Liver (tissue), 9 donors: ENCODE data around the gene SEMA5A. TPM values are rescaled to one million over a fixed set of nuclear protein-coding genes. Genes with fewer than 3 reads are reported as not detected.

Experiments
- DNase-seq: peaks from one replicate; pipeline ENCODE4 v3.0.0-alpha.2; 2017; ENCODE audit warnings: low spot score
- H3K27ac ChIP-seq, 2 donors: one replicate each; pipeline ENCODE4 v1.7.0; 2013; ENCODE audit warnings: inconsistent platforms in 2 of 2, low read length in 2 of 2, control low read depth in 1 of 2, low read depth in 1 of 2, mild to moderate bottlenecking in 1 of 2
- H3K27me3 ChIP-seq, 4 donors: one replicate each; pipeline versions ENCODE4 v1.6.1 to v1.7.0; 2013; ENCODE audit warnings: low read length in 3 of 4, inconsistent platforms in 1 of 4, mild to moderate bottlenecking in 1 of 4, moderate library complexity in 1 of 4; ENCODE audit not compliant: control insufficient read depth in 4 of 4, insufficient read depth in 4 of 4
- H3K36me3 ChIP-seq, 4 donors: one replicate each; pipeline versions ENCODE4 v1.6.1 to v1.7.0; 2013; ENCODE audit warnings: low read length in 3 of 4, mild to moderate bottlenecking in 3 of 4, low read depth in 1 of 4, moderate library complexity in 1 of 4; ENCODE audit not compliant: control insufficient read depth in 4 of 4, insufficient read depth in 3 of 4
- H3K4me1 ChIP-seq, 4 donors: one replicate each; pipeline versions ENCODE4 v1.6.1 to v1.7.0; 2013; ENCODE audit warnings: low read length in 3 of 4, mild to moderate bottlenecking in 3 of 4, moderate library complexity in 1 of 4; ENCODE audit not compliant: control insufficient read depth in 4 of 4, insufficient read depth in 4 of 4
- H3K4me3 ChIP-seq, 3 donors: one replicate each; pipeline versions ENCODE4 v1.6.1 to v1.7.0; 2013; ENCODE audit warnings: low read length in 3 of 3, control low read depth in 1 of 3, low read depth in 1 of 3, mild to moderate bottlenecking in 1 of 3
- H3K9ac ChIP-seq, 2 donors: one replicate each; pipeline ENCODE4 v1.7.0; 2013; ENCODE audit warnings: low read length in 2 of 2, mild to moderate bottlenecking in 2 of 2, moderate library complexity in 2 of 2, control low read depth in 1 of 2, low read depth in 1 of 2
- H3K9me3 ChIP-seq, 4 donors: one replicate each; pipeline versions ENCODE4 v1.6.1 to v1.7.0; 2013; ENCODE audit warnings: low read length in 3 of 4; ENCODE audit not compliant: control insufficient read depth in 4 of 4
- ATF3 ChIP-seq: IDR thresholded peaks from 2 replicates; pipeline ENCODE4 v1.6.1; 2016; ENCODE audit warnings: antibody characterized with exemption
- CTCF ChIP-seq: fragments of 150-350 bp; IDR thresholded peaks from 2 replicates; pipeline ENCODE4 v1.5.1; 2017; ENCODE audit warnings: improper control_type of control experiment, low read depth, low read length; ENCODE audit not compliant: missing input control
- EGR1 ChIP-seq, 2 donors: IDR thresholded peaks; 2 replicates each; pipeline ENCODE4 v1.6.1; 2016 to 2018; ENCODE audit warnings: antibody characterized with exemption in 2 of 2, low read depth in 2 of 2
- FOXA1 ChIP-seq: IDR thresholded peaks from 2 replicates; pipeline ENCODE4 v1.6.1; 2016; ENCODE audit warnings: antibody characterized with exemption
- FOXA2 ChIP-seq: IDR thresholded peaks from 2 replicates; pipeline ENCODE4 v1.6.1; 2016; ENCODE audit warnings: antibody characterized with exemption
- GABPA ChIP-seq, 2 donors: IDR thresholded peaks in 1 of 2; conservative IDR thresholded peaks in 1 of 2; 2 replicates each; pipeline ENCODE4 v1.6.1; 2016; ENCODE audit warnings: antibody characterized with exemption in 2 of 2, mild to moderate bottlenecking in 1 of 2, moderate library complexity in 1 of 2
- HNF4A ChIP-seq, 2 donors: conservative IDR thresholded peaks; 2 replicates each; pipeline ENCODE4 v1.6.1; 2016; ENCODE audit warnings: antibody characterized with exemption in 2 of 2, mild to moderate bottlenecking in 2 of 2
- HNF4G ChIP-seq: IDR thresholded peaks from 2 replicates; pipeline ENCODE4 v1.6.1; 2016; ENCODE audit warnings: antibody characterized with exemption
- NR2F2 ChIP-seq: IDR thresholded peaks from 2 replicates; pipeline ENCODE4 v1.6.1; 2016; ENCODE audit warnings: antibody characterized with exemption
- RAD21 ChIP-seq, 2 donors: IDR thresholded peaks; 2 replicates each; pipeline ENCODE4 v1.6.1; 2016; ENCODE audit warnings: antibody characterized with exemption in 2 of 2, mild to moderate bottlenecking in 2 of 2
- REST ChIP-seq: IDR thresholded peaks from 2 replicates; pipeline ENCODE4 v1.6.1; 2016; ENCODE audit warnings: antibody characterized with exemption, mild to moderate bottlenecking
- RXRA ChIP-seq, 2 donors: IDR thresholded peaks; 2 replicates each; pipeline ENCODE4 v1.6.1; 2017 to 2018; ENCODE audit warnings: antibody characterized with exemption in 2 of 2, mild to moderate bottlenecking in 1 of 2
- SP1 ChIP-seq: IDR thresholded peaks from 2 replicates; pipeline ENCODE4 v1.6.1; 2018; ENCODE audit warnings: antibody characterized with exemption, mild to moderate bottlenecking
- TAF1 ChIP-seq: conservative IDR thresholded peaks from 2 replicates; pipeline ENCODE4 v1.6.1; 2016; ENCODE audit warnings: antibody characterized with exemption, mild to moderate bottlenecking
- YY1 ChIP-seq: IDR thresholded peaks from 2 replicates; pipeline ENCODE4 v1.6.1; 2016; ENCODE audit warnings: antibody characterized with exemption, mild to moderate bottlenecking
- ZBTB33 ChIP-seq: IDR thresholded peaks from 2 replicates; pipeline ENCODE4 v1.6.1; 2016; ENCODE audit warnings: antibody characterized with exemption
- WGBS: extraction: QIAGEN DNeasy Blood & Tissue Kit; methylation state at CpG from one replicate; pipeline ENCODE4 v1.1.7; 2013; 5-methylcytosine and 5-hydroxymethylcytosine counted together
- polyA plus RNA-seq, 2 donors: library from polyadenylated mRNA; stranded (reverse) in 1 of 2; unstranded in 1 of 2; fragments of 200-250 nt in 1 of 2; fragments of >200 nt in 1 of 2; fragmentation: Nextera tagmentation in 1 of 2; extraction: Ambion mirVana in 1 of 2; gene quantifications; one replicate each; pipeline versions ENCODE4 v1.2.1 to v1.2.3, GENCODE V29; 2013 to 2015
- total RNA-seq, 2 donors: library from RNA; depleted of rRNA; stranded (reverse); fragments of >200 nt; gene quantifications; one replicate each; pipeline ENCODE4 v1.2.3, GENCODE V29; 2014
- donor health status: healthy.
- donor health status: healthy.
- donor health status: healthy.
- donor health status: healthy.
- donor health status: healthy.

The SEMA5A gene
- total and polyA plus RNA-seq, 4 donors, result 1.1 to 5.8 (median 3.2) TPM

GRCh38 chr5:9445826-9446388 is 100.0 kb downstream of the SEMA5A start:
- H3K36me3 ChIP-seq, result peaks cover 0 to 2% (median 0%) of the 10 kb centered on the region in 4 donors
- no peak overlapping the region for H3K4me3 ChIP-seq
- TF ChIP-seq ATF3 (no peak), ZBTB33 (no peak), HNF4G (no peak), HNF4A (conservative IDR thresholded peaks at IDR 0.05) (no peak), TAF1 (no peak), CTCF (no peak), SP1 (no peak), YY1 (no peak), NR2F2 (no peak), GABPA (IDR thresholded peaks at IDR 0.05 in 1 of 2, conservative IDR thresholded peaks at IDR 0.05 in 1 of 2) (no peak)
- DNase-seq, result no peak
- H3K27me3 ChIP-seq, result no peaks in the 10 kb centered on the region
- H3K9ac ChIP-seq, result no peak overlapping the region
- H3K27ac ChIP-seq, result no peak overlapping the region
- no peaks in the 10 kb centered on the region for H3K9me3 ChIP-seq
- no peaks in the 10 kb centered on the region for H3K4me1 ChIP-seq
- 86% methylated on average over 2 of the region's 2 CpGs for WGBS

GRCh38 chr5:9444346-9444745 is 101.5 kb downstream of the SEMA5A start:
- WGBS, result 76% methylated on average over 3 of the region's 3 CpGs
- TF ChIP-seq TAF1 (no peak), FOXA1 (no peak), REST (no peak), RAD21 (IDR thresholded peaks at IDR 0.05) (no peak), HNF4A (conservative IDR thresholded peaks at IDR 0.05) (no peak), RXRA (IDR thresholded peaks at IDR 0.05) (no peak), YY1 (no peak), SP1 (no peak), EGR1 (IDR thresholded peaks at IDR 0.05; ENCODE audit: low read depth in 2 of 2) (no peak), HNF4G (no peak), FOXA2 (no peak)
- H3K4me1 ChIP-seq, result no peaks in the 10 kb centered on the region

More at GRCh38 chr5:9444346-9444745, 101.5 kb downstream of the SEMA5A start:
- H3K9me3 ChIP-seq, result no peaks in the 10 kb centered on the region
- no peak for DNase-seq
- H3K4me3 ChIP-seq, result no peak overlapping the region
- H3K9ac ChIP-seq, result no peak overlapping the region
- peaks cover 0 to 2% (median 0%) of the 10 kb centered on the region in 4 donors for H3K36me3 ChIP-seq
- H3K27me3 ChIP-seq, result no peaks in the 10 kb centered on the region
- no peak overlapping the region for H3K27ac ChIP-seq
